ENCODE measurements around the gene TMEM164. TPM values are rescaled to one million over a fixed set of nuclear protein-coding genes. Genes with fewer than 3 reads are reported as not detected.

TMEM164 gene
- total and polyA plus RNA-seq, 10 of the 15 experiments (the other 5 are each of a cell fraction or from before 2014, with no cell fraction given), result 0.61 to 18.3 (median 7.0) TPM

- TF ChIP-seq CUX1 (IDR thresholded peaks at IDR 0.05; ENCODE audit: insufficient replicate concordance, low read depth, low read length), result no peak
- no peak for TF ChIP-seq DPF2 (IDR thresholded peaks at IDR 0.05)
- no peak for TF ChIP-seq POLR2AphosphoS5 (IDR thresholded peaks at IDR 0.05; ENCODE audit: low read length)
- no peak for TF ChIP-seq YY1 (IDR thresholded peaks at IDR 0.05; ENCODE audit: low read depth, low read length)
- no peak for TF ChIP-seq HDAC2 (IDR thresholded peaks at IDR 0.05)
- TF ChIP-seq IKZF1 (conservative IDR thresholded peaks at IDR 0.05), result no peak
- TF ChIP-seq SRF (IDR thresholded peaks at IDR 0.05; ENCODE audit: low read depth in 2 of 2, low read length in 2 of 2), result no peak
- no peak for TF ChIP-seq MEF2A (IDR thresholded peaks at IDR 0.05; ENCODE audit: insufficient read depth, low read depth, low read length)
- TF ChIP-seq MLLT1 (IDR thresholded peaks at IDR 0.05), result no peak
These were observed 179.4 kb downstream of the TMEM164 start (continued) for GRCh38 chrX:110182362-110182761.

Data from GM12878 (cell line).